ENCODE measurements around the gene KCP.

Gene KCP

GRCh38 chr7:128895320-128895719 lies 15.2 kb downstream of the KCP start:
- H3K9ac ChIP-seq (ENCODE audit: low read length), result no peak overlapping the region
- no peaks in the 10 kb centered on the region for H3K36me3 ChIP-seq (replicated peaks; ENCODE audit: low read depth, low read length)
- H3K4me2 ChIP-seq (ENCODE audit: low read length), result no peak overlapping the region
- H2AFZ ChIP-seq (ENCODE audit: low read depth, low read length), result no peak overlapping the region
- H3K27me3 ChIP-seq (ENCODE audit: low read depth, low read length), result no peaks in the 10 kb centered on the region
- H3K4me1 ChIP-seq (ENCODE audit: low read length), result no peaks in the 10 kb centered on the region
- TF ChIP-seq CTCF (IDR thresholded peaks at IDR 0.05; ENCODE audit: low read depth, low read length) (no peak), EZH2phosphoT487 (IDR thresholded peaks at IDR 0.05; ENCODE audit: low read depth) (no peak)
- H3K79me2 ChIP-seq (ENCODE audit: low read length), result no peaks in the 10 kb centered on the region
- no peak overlapping the region for H3K4me3 ChIP-seq (ENCODE audit: low read length)
- H4K20me1 ChIP-seq (ENCODE audit: insufficient read depth, low read length), result no peaks in the 10 kb centered on the region
- peaks cover 9% of the 10 kb centered on the region; the same call in 1 of the 2 replicates for H3K9me3 ChIP-seq (ENCODE audit: insufficient read depth, low read length)
- no peak overlapping the region for H3K27ac ChIP-seq (ENCODE audit: low read length)

- no peak overlapping the region for H2AFZ ChIP-seq (ENCODE audit: low read depth, low read length)
- H3K4me1 ChIP-seq (ENCODE audit: low read length), result no peaks in the 10 kb centered on the region
- H3K9me3 ChIP-seq (ENCODE audit: insufficient read depth, low read length), result peaks cover under 1% of the 10 kb centered on the region; the same call in 1 of the 2 replicates
- no peaks in the 10 kb centered on the region for H3K27me3 ChIP-seq (ENCODE audit: low read depth, low read length)
- H4K20me1 ChIP-seq (ENCODE audit: insufficient read depth, low read length), result no peaks in the 10 kb centered on the region
- TF ChIP-seq EZH2phosphoT487 (IDR thresholded peaks at IDR 0.05; ENCODE audit: low read depth), result no peak
- TF ChIP-seq CTCF (IDR thresholded peaks at IDR 0.05; ENCODE audit: low read depth, low read length), result no peak
- H3K4me3 ChIP-seq (ENCODE audit: low read length), result no peak overlapping the region
- H3K9ac ChIP-seq (ENCODE audit: low read length), result no peak overlapping the region
- H3K36me3 ChIP-seq (replicated peaks; ENCODE audit: low read depth, low read length), result no peaks in the 10 kb centered on the region
- no peak overlapping the region for H3K4me2 ChIP-seq (ENCODE audit: low read length)
- no peaks in the 10 kb centered on the region for H3K79me2 ChIP-seq (ENCODE audit: low read length)
- no peak overlapping the region for H3K27ac ChIP-seq (ENCODE audit: low read length)
Measured at GRCh38 chr7:128894101-128894440, 16.4 kb downstream of the KCP start.

- TF ChIP-seq EZH2phosphoT487 (IDR thresholded peaks at IDR 0.05; ENCODE audit: low read depth) (no peak), CTCF (IDR thresholded peaks at IDR 0.05; ENCODE audit: low read depth, low read length) (no peak)
- H3K9ac ChIP-seq (ENCODE audit: low read length), result no peak overlapping the region
- H3K79me2 ChIP-seq (ENCODE audit: low read length), result no peaks in the 10 kb centered on the region
- no peaks in the 10 kb centered on the region for H3K36me3 ChIP-seq (replicated peaks; ENCODE audit: low read depth, low read length)
- no peak overlapping the region for H3K27ac ChIP-seq (ENCODE audit: low read length)
- no peak overlapping the region for H3K4me3 ChIP-seq (ENCODE audit: low read length)
- no peak overlapping the region for H3K4me2 ChIP-seq (ENCODE audit: low read length)
- no peaks in the 10 kb centered on the region for H3K27me3 ChIP-seq (ENCODE audit: low read depth, low read length)
- H3K4me1 ChIP-seq (ENCODE audit: low read length), result no peaks in the 10 kb centered on the region
- no peaks in the 10 kb centered on the region for H3K9me3 ChIP-seq (ENCODE audit: insufficient read depth, low read length)
- no peaks in the 10 kb centered on the region for H4K20me1 ChIP-seq (ENCODE audit: insufficient read depth, low read length)
- no peak overlapping the region for H2AFZ ChIP-seq (ENCODE audit: low read depth, low read length)
Measured at GRCh38 chr7:128893251-128894100, 17.0 kb downstream of the KCP start.

GRCh38 chr7:128892521-128893250 lies 17.8 kb downstream of the KCP start:
- H3K27me3 ChIP-seq (ENCODE audit: low read depth, low read length), result no peaks in the 10 kb centered on the region
- H4K20me1 ChIP-seq (ENCODE audit: insufficient read depth, low read length), result no peaks in the 10 kb centered on the region
- H3K4me3 ChIP-seq (ENCODE audit: low read length), result no peak overlapping the region
- TF ChIP-seq EZH2phosphoT487 (IDR thresholded peaks at IDR 0.05; ENCODE audit: low read depth) (no peak), CTCF (IDR thresholded peaks at IDR 0.05; ENCODE audit: low read depth, low read length) (no peak)
- H3K27ac ChIP-seq (ENCODE audit: low read length), result no peak overlapping the region
- H3K4me2 ChIP-seq (ENCODE audit: low read length), result no peak overlapping the region
- H3K4me1 ChIP-seq (ENCODE audit: low read length), result no peaks in the 10 kb centered on the region
- no peak overlapping the region for H2AFZ ChIP-seq (ENCODE audit: low read depth, low read length)
- no peaks in the 10 kb centered on the region for H3K36me3 ChIP-seq (replicated peaks; ENCODE audit: low read depth, low read length)
- no peak overlapping the region for H3K9ac ChIP-seq (ENCODE audit: low read length)
- no peaks in the 10 kb centered on the region for H3K79me2 ChIP-seq (ENCODE audit: low read length)
- no peaks in the 10 kb centered on the region for H3K9me3 ChIP-seq (ENCODE audit: insufficient read depth, low read length)

All from OCI-LY3 (cell line).